HepG2 (cell line): ENCODE measurements around the gene RBBP8NL. TPM values are rescaled to one million over a fixed set of nuclear protein-coding genes. Genes with fewer than 3 reads are reported as not detected.

ENCODE experiments used
- AGO2 ChIP-seq: fragments of 200-400 bp; formaldehyde crosslinking; optimal IDR thresholded peaks from 2 replicates; pipeline ENCODE3; 2017; ENCODE audit warnings: mild to moderate bottlenecking, low read depth, low read length, moderate library complexity
- CBX5 ChIP-seq: sonication (generic); formaldehyde crosslinking; IDR thresholded peaks from 2 replicates; pipeline ENCODE4 v1.4.0; 2020; ENCODE audit warnings: missing genetic modification reagents, borderline replicate concordance
- HOXA3 ChIP-seq: sonication (generic); formaldehyde crosslinking; IDR thresholded peaks from 2 replicates; pipeline ENCODE4 v1.5.0; 2020; ENCODE audit warnings: missing genetic modification reagents
- JUN ChIP-seq: sonication (generic); formaldehyde crosslinking; IDR thresholded peaks from 2 replicates; pipeline ENCODE4 v1.4.0; 2020; ENCODE audit warnings: mild to moderate bottlenecking, missing genetic modification reagents
- MAF1 ChIP-seq: sonication (generic); formaldehyde crosslinking; IDR thresholded peaks from 2 replicates; pipeline ENCODE4 v1.5.0; 2020; ENCODE audit warnings: missing genetic modification reagents, borderline replicate concordance
- MIER2 ChIP-seq: IDR thresholded peaks from 2 replicates; pipeline ENCODE4 v1.6.1; 2016; ENCODE audit warnings: missing biosample characterization, missing genetic modification reagents
- MXD4 ChIP-seq: IDR thresholded peaks from 2 replicates; pipeline ENCODE4 v1.6.1; 2016; ENCODE audit warnings: mild to moderate bottlenecking, missing biosample characterization, missing genetic modification reagents
- NFRKB ChIP-seq: fragments of 450-650 bp; IDR thresholded peaks from 2 replicates; pipeline ENCODE4 v1.6.1; 2017
- PAX8 ChIP-seq: sonication (generic); formaldehyde crosslinking; IDR thresholded peaks from 2 replicates; pipeline ENCODE4 v1.8.0; 2022; ENCODE audit warnings: mild to moderate bottlenecking, missing genetic modification reagents, borderline replicate concordance
- PHF20 ChIP-seq: sonication (generic); formaldehyde crosslinking; IDR thresholded peaks from 2 replicates; pipeline ENCODE4 v1.5.0; 2020; ENCODE audit warnings: mild to moderate bottlenecking, missing genetic modification reagents
- RXRA ChIP-seq: sonication (generic); formaldehyde crosslinking; IDR thresholded peaks from 2 replicates; pipeline ENCODE4 v1.5.1; 2020; ENCODE audit warnings: missing genetic modification reagents
- SETDB1 ChIP-seq: sonication (generic); formaldehyde crosslinking; IDR thresholded peaks from 2 replicates; pipeline ENCODE4 v1.5.1; 2020; ENCODE audit warnings: missing genetic modification reagents, mild to moderate bottlenecking, borderline replicate concordance
- SP5 ChIP-seq: IDR thresholded peaks from 2 replicates; pipeline ENCODE4 v1.6.1; 2016; ENCODE audit warnings: low read depth, borderline replicate concordance
- ZBTB21 ChIP-seq: sonication (generic); formaldehyde crosslinking; IDR thresholded peaks from 2 replicates; pipeline ENCODE4 v1.4.0; 2020; ENCODE audit warnings: missing genetic modification reagents
- ZEB1 ChIP-seq: IDR thresholded peaks from 2 replicates; pipeline ENCODE4 v1.6.1; 2012; ENCODE audit warnings: mild to moderate bottlenecking, low read depth, inconsistent platforms; ENCODE audit not compliant: insufficient replicate concordance
- ZFP82 ChIP-seq: sonication (generic); formaldehyde crosslinking; IDR thresholded peaks from 2 replicates; pipeline ENCODE4 v1.5.1; 2020; ENCODE audit warnings: mild to moderate bottlenecking, missing genetic modification reagents, borderline replicate concordance
- ZMYM2 ChIP-seq: sonication (generic); formaldehyde crosslinking; IDR thresholded peaks from 2 replicates; pipeline ENCODE4 v1.8.0; 2022; ENCODE audit warnings: mild to moderate bottlenecking, missing genetic modification reagents
- ZMYM3 ChIP-seq: sonication (generic); formaldehyde crosslinking; IDR thresholded peaks from 2 replicates; pipeline ENCODE4 v1.5.1; 2020; ENCODE audit warnings: mild to moderate bottlenecking, missing genetic modification reagents
- ZNF30 ChIP-seq: sonication (generic); formaldehyde crosslinking; IDR thresholded peaks from 2 replicates; pipeline ENCODE4 v1.5.0; 2020; ENCODE audit warnings: mild to moderate bottlenecking, missing genetic modification reagents
- ZNF720 ChIP-seq: sonication (generic); formaldehyde crosslinking; IDR thresholded peaks from 2 replicates; pipeline ENCODE4 v1.4.0; 2020; ENCODE audit warnings: missing genetic modification reagents
- ZNF75D ChIP-seq: sonication (generic); formaldehyde crosslinking; IDR thresholded peaks from 2 replicates; pipeline ENCODE4 v1.8.1; 2023; ENCODE audit warnings: missing genetic modification reagents, mild to moderate bottlenecking, borderline replicate concordance
- ZNF792 ChIP-seq: IDR thresholded peaks from 2 replicates; pipeline ENCODE4 v1.6.1; 2016
- ZZZ3 ChIP-seq: sonication (generic); formaldehyde crosslinking; IDR thresholded peaks from 2 replicates; pipeline ENCODE4 v1.4.0; 2020; ENCODE audit warnings: missing genetic modification reagents, mild to moderate bottlenecking, borderline replicate concordance
- polyA plus RNA-seq, 8 experiments: library from polyadenylated mRNA; depleted of rRNA in 3 of 8; stranded (reverse) in 7 of 8; unstranded in 1 of 8; fragments of >200 nt; fragmentation: Illumina TruSeq in 4 of 8; extraction: Trizol in 4 of 8; gene quantifications; 2 replicates each; pipeline versions ENCODE4 v1.2.1 to v1.2.3, GENCODE V29; 2011 to 2016; ENCODE audit warnings: low read depth in 4 of 8, missing spikeins in 1 of 8, mixed read lengths in 1 of 8; ENCODE audit not compliant: insufficient read depth in 1 of 8
- total RNA-seq, 5 experiments: library from RNA; depleted of rRNA; stranded (reverse); fragments of >200 nt; fragmentation: Illumina TruSeq; extraction: Trizol; gene quantifications; 2 replicates each; pipeline ENCODE4 v1.2.3, GENCODE V29; 2016; ENCODE audit warnings: low read depth in 1 of 5
- TF ChIP-seq, protein P1 (sequence below): IDR thresholded peaks from 2 replicates; pipeline ENCODE4 v1.6.1; 2016
- TF ChIP-seq, protein P2 (sequence below): sonication (generic); formaldehyde crosslinking; IDR thresholded peaks from 2 replicates; pipeline ENCODE4 v1.5.1; 2020; ENCODE audit warnings: mild to moderate bottlenecking, missing genetic modification reagents, moderate library complexity
- TF ChIP-seq, protein P3 (sequence below): IDR thresholded peaks from 2 replicates; pipeline ENCODE4 v1.6.1; 2016; ENCODE audit warnings: missing compliant biosample characterization, missing genetic modification reagents, borderline replicate concordance

The RBBP8NL gene
- total and polyA plus RNA-seq, 2 of the 13 experiments (the other 11 are each of a cell fraction or from before 2014, with no cell fraction given), result 0.69 to 0.86 TPM

DNA sequence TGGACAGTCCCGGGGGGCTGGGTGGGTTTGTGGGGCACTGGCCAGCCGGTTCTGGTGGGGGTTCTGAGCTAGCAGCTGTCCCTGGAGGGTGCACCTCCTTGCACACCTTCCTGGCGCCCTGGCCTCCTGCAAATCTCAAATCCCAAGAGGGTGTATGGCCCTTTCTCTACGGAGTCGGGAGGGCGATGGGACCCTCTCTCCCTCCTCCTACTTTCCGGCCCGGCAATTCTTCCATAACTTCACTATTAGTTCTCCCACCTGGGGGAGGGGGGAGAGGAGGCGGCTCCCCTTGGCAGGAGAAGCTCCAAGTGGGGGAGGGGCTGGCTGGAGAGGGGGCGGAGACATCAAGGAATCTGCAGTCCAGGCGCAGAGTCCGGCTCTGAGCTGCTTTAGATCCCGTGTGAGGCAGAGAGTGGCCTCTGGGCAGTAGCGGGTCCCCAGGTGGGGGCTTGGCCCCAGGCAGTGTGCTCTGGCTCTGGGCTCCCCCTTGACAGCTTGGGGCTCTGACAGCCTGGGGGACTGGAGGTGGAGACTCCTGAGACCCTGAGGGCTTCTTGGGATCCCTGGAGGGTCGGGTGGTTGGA lies 58.9 kb downstream of the RBBP8NL start (continued):
- TF ChIP-seq, protein P1, sequence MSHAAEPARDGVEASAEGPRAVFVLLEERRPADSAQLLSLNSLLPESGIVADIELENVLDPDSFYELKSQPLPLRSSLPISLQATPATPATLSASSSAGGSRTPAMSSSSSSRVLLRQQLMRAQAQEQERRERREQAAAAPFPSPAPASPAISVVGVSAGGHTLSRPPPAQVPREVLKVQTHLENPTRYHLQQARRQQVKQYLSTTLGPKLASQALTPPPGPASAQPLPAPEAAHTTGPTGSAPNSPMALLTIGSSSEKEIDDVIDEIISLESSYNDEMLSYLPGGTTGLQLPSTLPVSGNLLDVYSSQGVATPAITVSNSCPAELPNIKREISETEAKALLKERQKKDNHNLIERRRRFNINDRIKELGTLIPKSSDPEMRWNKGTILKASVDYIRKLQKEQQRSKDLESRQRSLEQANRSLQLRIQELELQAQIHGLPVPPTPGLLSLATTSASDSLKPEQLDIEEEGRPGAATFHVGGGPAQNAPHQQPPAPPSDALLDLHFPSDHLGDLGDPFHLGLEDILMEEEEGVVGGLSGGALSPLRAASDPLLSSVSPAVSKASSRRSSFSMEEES (CRISPR knock-in tag), result peak; percentile 22; the same call in 1 of the 2 replicates
- TF ChIP-seq ZZZ3 (CRISPR knock-in tag), result no peak
- TF ChIP-seq, protein P2, sequence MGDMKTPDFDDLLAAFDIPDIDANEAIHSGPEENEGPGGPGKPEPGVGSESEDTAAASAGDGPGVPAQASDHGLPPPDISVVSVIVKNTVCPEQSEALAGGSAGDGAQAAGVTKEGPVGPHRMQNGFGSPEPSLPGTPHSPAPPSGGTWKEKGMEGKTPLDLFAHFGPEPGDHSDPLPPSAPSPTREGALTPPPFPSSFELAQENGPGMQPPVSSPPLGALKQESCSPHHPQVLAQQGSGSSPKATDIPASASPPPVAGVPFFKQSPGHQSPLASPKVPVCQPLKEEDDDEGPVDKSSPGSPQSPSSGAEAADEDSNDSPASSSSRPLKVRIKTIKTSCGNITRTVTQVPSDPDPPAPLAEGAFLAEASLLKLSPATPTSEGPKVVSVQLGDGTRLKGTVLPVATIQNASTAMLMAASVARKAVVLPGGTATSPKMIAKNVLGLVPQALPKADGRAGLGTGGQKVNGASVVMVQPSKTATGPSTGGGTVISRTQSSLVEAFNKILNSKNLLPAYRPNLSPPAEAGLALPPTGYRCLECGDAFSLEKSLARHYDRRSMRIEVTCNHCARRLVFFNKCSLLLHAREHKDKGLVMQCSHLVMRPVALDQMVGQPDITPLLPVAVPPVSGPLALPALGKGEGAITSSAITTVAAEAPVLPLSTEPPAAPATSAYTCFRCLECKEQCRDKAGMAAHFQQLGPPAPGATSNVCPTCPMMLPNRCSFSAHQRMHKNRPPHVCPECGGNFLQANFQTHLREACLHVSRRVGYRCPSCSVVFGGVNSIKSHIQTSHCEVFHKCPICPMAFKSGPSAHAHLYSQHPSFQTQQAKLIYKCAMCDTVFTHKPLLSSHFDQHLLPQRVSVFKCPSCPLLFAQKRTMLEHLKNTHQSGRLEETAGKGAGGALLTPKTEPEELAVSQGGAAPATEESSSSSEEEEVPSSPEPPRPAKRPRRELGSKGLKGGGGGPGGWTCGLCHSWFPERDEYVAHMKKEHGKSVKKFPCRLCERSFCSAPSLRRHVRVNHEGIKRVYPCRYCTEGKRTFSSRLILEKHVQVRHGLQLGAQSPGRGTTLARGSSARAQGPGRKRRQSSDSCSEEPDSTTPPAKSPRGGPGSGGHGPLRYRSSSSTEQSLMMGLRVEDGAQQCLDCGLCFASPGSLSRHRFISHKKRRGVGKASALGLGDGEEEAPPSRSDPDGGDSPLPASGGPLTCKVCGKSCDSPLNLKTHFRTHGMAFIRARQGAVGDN (CRISPR knock-in tag), result no peak
- peak; percentile 28 for TF ChIP-seq ZMYM2
- TF ChIP-seq NFRKB, result no peak
- no peak for TF ChIP-seq ZNF720 (CRISPR knock-in tag)
- TF ChIP-seq ZNF30 (CRISPR knock-in tag), result peak; percentile 86; the same call in 1 of the 2 replicates
- TF ChIP-seq HOXA3 (CRISPR knock-in tag), result peak; percentile 3
- TF ChIP-seq ZMYM3 (CRISPR knock-in tag), result no peak; the same call in 1 of the 2 replicates
- TF ChIP-seq RXRA (CRISPR knock-in tag), result no peak
- TF ChIP-seq ZEB1, result no peak
- TF ChIP-seq, protein P3, sequence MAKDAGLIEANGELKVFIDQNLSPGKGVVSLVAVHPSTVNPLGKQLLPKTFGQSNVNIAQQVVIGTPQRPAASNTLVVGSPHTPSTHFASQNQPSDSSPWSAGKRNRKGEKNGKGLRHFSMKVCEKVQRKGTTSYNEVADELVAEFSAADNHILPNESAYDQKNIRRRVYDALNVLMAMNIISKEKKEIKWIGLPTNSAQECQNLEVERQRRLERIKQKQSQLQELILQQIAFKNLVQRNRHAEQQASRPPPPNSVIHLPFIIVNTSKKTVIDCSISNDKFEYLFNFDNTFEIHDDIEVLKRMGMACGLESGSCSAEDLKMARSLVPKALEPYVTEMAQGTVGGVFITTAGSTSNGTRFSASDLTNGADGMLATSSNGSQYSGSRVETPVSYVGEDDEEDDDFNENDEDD (CRISPR knock-in tag), result no peak
- TF ChIP-seq ZNF792 (CRISPR knock-in tag), result peak; percentile 84
- no peak for TF ChIP-seq MAF1
- TF ChIP-seq ZNF75D, result no peak
- no peak; the same call in 1 of the 2 replicates for TF ChIP-seq JUN (CRISPR knock-in tag)
- no peak for TF ChIP-seq MXD4 (CRISPR knock-in tag)
- no peak for TF ChIP-seq ZFP82 (CRISPR knock-in tag)
- no peak for TF ChIP-seq SETDB1 (CRISPR knock-in tag)
- no peak for TF ChIP-seq AGO2
- TF ChIP-seq PAX8 (CRISPR knock-in tag), result no peak
- peak; percentile 97 for TF ChIP-seq SP5 (CRISPR knock-in tag)
- TF ChIP-seq ZBTB21 (CRISPR knock-in tag), result no peak
- TF ChIP-seq MIER2 (CRISPR knock-in tag), result no peak
- no peak; the same call in 1 of the 2 replicates for TF ChIP-seq CBX5 (CRISPR knock-in tag)
- TF ChIP-seq PHF20 (CRISPR knock-in tag), result 0 out of 2 replicates have a peak, but pooled peaks have one; percentile 4
